Fibroblast of lung (primary cell): ENCODE measurements around the gene CNST. TPM values are rescaled to one million over a fixed set of nuclear protein-coding genes. Genes with fewer than 3 reads are reported as not detected.

Source experiments
- DNase-seq, 2 donors: peaks; one replicate each; pipeline versions ENCODE4 v3.0.0 to v3.0.0-alpha.2; 2010; ENCODE audit warnings: low read depth in 2 of 2
- H2AFZ ChIP-seq: 2 replicates; pipeline ENCODE4 v1.5.1; 2012; ENCODE audit warnings: low read length, control low read depth, inconsistent platforms
- H3K27ac ChIP-seq: 2 replicates; pipeline ENCODE4 v1.5.1; 2011; ENCODE audit warnings: low read length, control low read depth; ENCODE audit not compliant: insufficient read depth
- H3K27me3 ChIP-seq: 2 replicates; pipeline ENCODE4 v1.5.1; 2011; ENCODE audit warnings: mild to moderate bottlenecking, low read length; ENCODE audit not compliant: control insufficient read depth, insufficient read depth
- H3K36me3 ChIP-seq: 2 replicates; pipeline ENCODE4 v1.5.1; 2011; ENCODE audit warnings: low read length; ENCODE audit not compliant: control insufficient read depth, insufficient read depth
- H3K4me1 ChIP-seq: 2 replicates; pipeline ENCODE4 v1.5.1; 2011; ENCODE audit warnings: low read length; ENCODE audit not compliant: control insufficient read depth, insufficient read depth; ENCODE audit errors: extremely low read depth
- H3K4me2 ChIP-seq: 2 replicates; pipeline ENCODE4 v1.5.1; 2011; ENCODE audit warnings: low read length, control low read depth; ENCODE audit not compliant: insufficient read depth; ENCODE audit errors: extremely low read depth
- H3K4me3 ChIP-seq, 4 experiments: fragments of 200-600 bp in 1 of 4; sonication (generic) in 1 of 4; replicated peaks in 1 of 4; 2 replicates each; pipeline ENCODE4 v1.5.1; 2011 to 2016; ENCODE audit warnings: low read length in 4 of 4, low read depth in 3 of 4, mild to moderate bottlenecking in 3 of 4, control low read depth in 2 of 4, inconsistent platforms in 1 of 4, mixed read lengths in 1 of 4; ENCODE audit not compliant: insufficient read depth in 1 of 4; ENCODE audit errors: control extremely low read depth in 1 of 4
- H3K79me2 ChIP-seq: 2 replicates; pipeline ENCODE4 v1.5.1; 2012; ENCODE audit warnings: mild to moderate bottlenecking, low read length, inconsistent platforms; ENCODE audit not compliant: control insufficient read depth, insufficient read depth
- H3K9ac ChIP-seq: 2 replicates; pipeline ENCODE4 v1.5.1; 2011; ENCODE audit warnings: mild to moderate bottlenecking, low read length, control low read depth; ENCODE audit not compliant: insufficient read depth
- H3K9me3 ChIP-seq: 2 replicates; pipeline ENCODE4 v1.5.1; 2012; ENCODE audit warnings: low read depth, low read length; ENCODE audit not compliant: control insufficient read depth, insufficient read depth
- H4K20me1 ChIP-seq: 2 replicates; pipeline ENCODE4 v1.5.1; 2011; ENCODE audit warnings: low read length; ENCODE audit not compliant: control insufficient read depth, insufficient read depth; ENCODE audit errors: extremely low read depth
- CTCF ChIP-seq, 2 donors: IDR thresholded peaks in 1 of 2; conservative IDR thresholded peaks in 1 of 2; 1 replicate in 1 of 2; 2 replicates in 1 of 2; pipeline ENCODE4 v1.5.1; 2011 to 2012; ENCODE audit warnings: low read length in 2 of 2, control low read depth in 1 of 2, inconsistent platforms in 1 of 2, low read depth in 1 of 2, mild to moderate bottlenecking in 1 of 2
- EZH2 ChIP-seq: IDR thresholded peaks from 2 replicates; pipeline ENCODE4 v1.5.1; 2012; ENCODE audit warnings: low read length, control low read depth, mild to moderate bottlenecking; ENCODE audit errors: missing control alignments
- polyA plus RNA-seq, 2 donors: library from polyadenylated mRNA; depleted of rRNA in 1 of 2; stranded (reverse) in 1 of 2; unstranded in 1 of 2; fragments of >200 nt; gene quantifications; 2 replicates each; pipeline ENCODE4 v1.2.1, GENCODE V29; 2011 to 2012; ENCODE audit warnings: missing spikeins in 1 of 2
- total RNA-seq: library from RNA; depleted of rRNA; stranded (reverse); fragments of >200 nt; gene quantifications from 2 replicates; pipeline ENCODE4 v1.2.1, GENCODE V29; 2014

Gene CNST
- total and polyA plus RNA-seq, 2 donors (not counting 1 experiment from before 2014, with no cell fraction given), result 26.9 to 33.9 TPM

DNA sequence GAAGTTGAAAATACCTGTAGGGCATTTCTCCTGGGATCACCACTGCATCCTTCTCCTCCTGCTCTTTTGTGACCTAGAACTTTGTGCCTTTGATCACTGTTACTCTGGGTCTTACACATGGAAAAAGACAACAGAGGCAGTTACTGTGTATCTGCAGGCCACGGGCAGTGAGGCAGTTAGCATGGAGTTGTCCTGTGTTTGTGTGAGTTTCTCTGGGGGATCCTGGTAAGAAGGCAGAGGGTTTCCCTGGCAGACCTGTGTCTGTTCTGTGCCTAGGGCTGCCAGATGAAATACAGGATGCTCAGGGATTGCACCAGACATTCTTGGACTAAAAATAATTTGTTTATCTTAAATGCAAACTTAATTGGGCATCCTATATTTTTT, 113.5 kb downstream of the CNST start:
- DNase-seq, result no peak
- Histone ChIP-seq H3K4me3 (no peak overlapping the region), H3K9ac (no peak overlapping the region), H3K79me2 (no peaks in the 10 kb centered on the region), H3K4me2 (no peak overlapping the region), H4K20me1 (no peaks in the 10 kb centered on the region), H3K27me3 (no peaks in the 10 kb centered on the region), H3K27ac (no peak overlapping the region), H2AFZ (no peak overlapping the region), H3K36me3 (no peaks in the 10 kb centered on the region), H3K9me3 (no peaks in the 10 kb centered on the region), H3K4me1 (peaks cover 20% of the 10 kb centered on the region)
- TF ChIP-seq CTCF (conservative IDR thresholded peaks at IDR 0.05 in 1 of 2, IDR thresholded peaks at IDR 0.05 in 1 of 2; ENCODE audit: low read depth in 1 of 2, low read length in 2 of 2) (no peak), EZH2 (no peak)

GRCh38 chr1:246680190-246680589, 113.9 kb downstream of the CNST start:
- Histone ChIP-seq H3K27me3 (no peaks in the 10 kb centered on the region), H3K4me1 (peaks cover 20% of the 10 kb centered on the region), H3K4me2 (no peak overlapping the region), H3K36me3 (no peaks in the 10 kb centered on the region), H3K9ac (no peak overlapping the region), H3K9me3 (no peaks in the 10 kb centered on the region), H4K20me1 (no peaks in the 10 kb centered on the region), H2AFZ (no peak overlapping the region), H3K27ac (no peak overlapping the region), H3K4me3 (no peak overlapping the region), H3K79me2 (no peaks in the 10 kb centered on the region)
- DNase-seq, result peak in 1 of 2 donors; percentile 20
- TF ChIP-seq EZH2 (no peak), CTCF (conservative IDR thresholded peaks at IDR 0.05 in 1 of 2, IDR thresholded peaks at IDR 0.05 in 1 of 2; ENCODE audit: low read depth in 1 of 2, low read length in 2 of 2) (no peak)

DNA sequence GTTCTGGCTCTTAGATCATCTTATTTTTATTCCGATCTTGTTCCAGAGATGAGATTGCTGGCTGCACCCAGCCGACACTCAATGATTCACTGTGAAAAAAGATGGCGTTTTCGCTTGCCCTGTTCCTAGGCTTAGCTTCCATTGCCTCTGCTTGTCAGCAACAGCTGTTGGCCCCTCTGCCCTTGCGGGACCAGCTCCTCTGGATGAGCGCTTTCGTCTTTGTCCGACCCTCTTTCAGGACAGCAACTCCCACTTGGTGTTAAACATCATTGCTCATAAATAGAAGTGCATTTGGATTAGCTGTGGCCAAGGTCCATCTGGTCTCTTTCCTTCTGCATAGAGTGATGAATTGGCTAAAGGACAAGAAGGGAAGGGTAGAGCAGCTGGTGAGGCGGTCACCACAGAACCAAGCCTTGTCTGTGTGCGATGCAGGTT, 114.5 kb downstream of the CNST start:
- DNase-seq, result no peak
- no peak overlapping the region for H3K27ac ChIP-seq
- TF ChIP-seq CTCF (conservative IDR thresholded peaks at IDR 0.05 in 1 of 2, IDR thresholded peaks at IDR 0.05 in 1 of 2; ENCODE audit: low read depth in 1 of 2, low read length in 2 of 2), result no peak
- no peak for TF ChIP-seq EZH2
- H3K9me3 ChIP-seq, result no peaks in the 10 kb centered on the region
- H3K9ac ChIP-seq, result no peak overlapping the region
- H3K79me2 ChIP-seq, result no peaks in the 10 kb centered on the region
- no peaks in the 10 kb centered on the region for H3K36me3 ChIP-seq
- H4K20me1 ChIP-seq, result no peaks in the 10 kb centered on the region
- no peaks in the 10 kb centered on the region for H3K27me3 ChIP-seq
- H3K4me2 ChIP-seq, result no peak overlapping the region
- peak overlapping the region; percentile 46 for H2AFZ ChIP-seq
- H3K4me1 ChIP-seq, result peaks cover 20% of the 10 kb centered on the region
- no peak overlapping the region for H3K4me3 ChIP-seq
